GM19193 (cell line): ENCODE measurements around the gene FERMT3.

ENCODE experiments used
- POLR2A ChIP-seq: IDR thresholded peaks from 4 replicates; pipeline ENCODE4 v1.6.1; 2011; ENCODE audit not compliant: insufficient read depth, insufficient read length; ENCODE audit errors: extremely low read depth

Gene FERMT3

DNA sequence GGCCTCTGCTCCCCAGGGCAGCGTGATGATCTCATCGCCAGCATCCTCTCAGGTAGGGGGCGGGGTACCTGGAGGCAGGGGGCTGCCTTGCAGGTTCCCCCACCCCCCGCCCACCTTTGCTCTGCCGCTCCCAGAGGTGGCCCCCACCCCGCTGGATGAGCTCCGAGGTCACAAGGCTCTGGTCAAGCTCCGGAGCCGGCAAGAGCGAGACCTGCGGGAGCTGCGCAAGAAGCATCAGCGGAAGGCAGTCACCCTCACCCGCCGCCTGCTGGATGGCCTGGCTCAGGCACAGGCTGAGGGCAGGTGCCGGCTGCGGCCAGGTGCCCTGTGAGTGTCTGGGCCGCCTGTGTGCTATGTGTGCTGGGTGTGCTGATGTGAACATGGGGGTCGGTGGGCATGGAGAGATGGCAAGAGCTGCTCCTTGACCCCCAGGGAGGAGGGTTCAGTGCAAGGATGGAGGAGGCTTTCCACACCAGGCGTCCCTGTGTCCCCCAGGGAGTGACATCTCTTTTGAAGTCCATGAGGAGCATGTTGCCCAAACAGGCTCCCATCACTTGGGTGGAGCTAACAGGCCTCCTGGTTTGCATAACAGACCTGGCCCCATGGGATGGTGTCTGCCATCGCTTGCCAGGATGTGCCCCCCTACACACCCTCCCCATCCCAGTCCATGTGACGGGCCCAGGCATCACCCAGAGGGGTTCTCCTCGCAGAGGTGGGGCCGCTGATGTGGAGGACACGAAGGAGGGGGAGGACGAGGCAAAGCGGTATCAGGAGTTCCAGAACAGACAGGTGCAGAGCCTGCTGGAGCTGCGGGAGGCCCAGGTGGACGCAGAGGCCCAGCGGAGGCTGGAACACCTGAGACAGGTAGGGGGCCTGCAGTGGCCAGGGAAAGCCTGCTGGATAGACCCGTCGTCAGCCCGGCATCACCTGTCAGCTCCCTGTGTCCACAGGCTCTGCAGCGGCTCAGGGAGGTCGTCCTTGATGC lies 58.9 kb downstream of the FERMT3 start:
- TF ChIP-seq POLR2A: no peak

DNA sequence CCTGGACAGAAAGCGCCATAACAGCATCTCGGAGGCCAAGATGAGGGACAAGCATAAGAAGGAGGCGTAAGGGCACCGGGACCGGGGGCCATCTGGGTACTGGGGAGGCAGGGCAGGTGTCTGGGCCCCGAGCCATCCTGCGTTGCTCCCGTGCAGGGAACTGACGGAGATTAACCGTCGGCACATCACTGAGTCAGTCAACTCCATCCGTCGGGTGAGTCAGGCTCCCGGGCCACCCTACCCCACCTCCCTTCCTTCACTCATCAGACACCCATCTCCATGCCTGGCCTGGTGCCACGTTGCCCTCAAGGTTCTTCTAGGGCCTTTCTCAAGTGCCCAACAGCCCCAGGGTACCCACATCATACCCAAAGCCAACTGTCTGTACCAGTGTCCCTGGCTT lies 59.8 kb downstream of the FERMT3 start:
- no peak for TF ChIP-seq POLR2A

DNA sequence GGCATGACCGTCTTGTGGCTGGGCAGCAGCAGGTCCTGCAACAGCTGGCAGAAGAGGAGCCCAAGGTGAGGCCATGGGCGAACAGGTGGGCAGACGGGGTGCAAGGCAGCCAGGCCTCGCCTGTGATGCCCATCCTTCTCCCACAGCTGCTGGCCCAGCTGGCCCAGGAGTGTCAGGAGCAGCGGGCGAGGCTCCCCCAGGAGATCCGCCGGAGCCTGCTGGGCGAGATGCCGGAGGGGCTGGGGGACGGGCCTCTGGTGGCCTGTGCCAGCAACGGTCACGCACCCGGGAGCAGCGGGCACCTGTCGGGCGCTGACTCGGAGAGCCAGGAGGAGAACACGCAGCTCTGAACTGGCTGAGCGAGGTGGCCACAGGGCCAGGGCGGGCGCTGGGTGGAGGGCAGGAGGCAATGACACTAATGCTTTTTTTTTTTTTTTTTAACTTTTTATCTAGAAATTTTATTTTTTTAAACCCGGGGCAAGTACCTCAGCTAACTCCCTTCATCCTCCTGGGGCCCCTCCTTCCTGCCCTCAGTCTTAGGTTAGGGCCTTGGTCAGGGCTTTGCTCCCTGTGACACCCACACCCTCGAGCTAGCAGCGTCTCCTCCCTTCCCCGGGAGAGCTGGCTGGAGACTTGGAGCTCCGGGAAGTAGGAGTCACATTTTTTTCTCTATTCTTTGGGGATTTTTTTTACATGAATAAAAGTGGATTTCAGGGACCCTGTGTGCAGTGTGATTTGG lies 60.9 kb downstream of the FERMT3 start:
- TF ChIP-seq POLR2A: no peak

DNA sequence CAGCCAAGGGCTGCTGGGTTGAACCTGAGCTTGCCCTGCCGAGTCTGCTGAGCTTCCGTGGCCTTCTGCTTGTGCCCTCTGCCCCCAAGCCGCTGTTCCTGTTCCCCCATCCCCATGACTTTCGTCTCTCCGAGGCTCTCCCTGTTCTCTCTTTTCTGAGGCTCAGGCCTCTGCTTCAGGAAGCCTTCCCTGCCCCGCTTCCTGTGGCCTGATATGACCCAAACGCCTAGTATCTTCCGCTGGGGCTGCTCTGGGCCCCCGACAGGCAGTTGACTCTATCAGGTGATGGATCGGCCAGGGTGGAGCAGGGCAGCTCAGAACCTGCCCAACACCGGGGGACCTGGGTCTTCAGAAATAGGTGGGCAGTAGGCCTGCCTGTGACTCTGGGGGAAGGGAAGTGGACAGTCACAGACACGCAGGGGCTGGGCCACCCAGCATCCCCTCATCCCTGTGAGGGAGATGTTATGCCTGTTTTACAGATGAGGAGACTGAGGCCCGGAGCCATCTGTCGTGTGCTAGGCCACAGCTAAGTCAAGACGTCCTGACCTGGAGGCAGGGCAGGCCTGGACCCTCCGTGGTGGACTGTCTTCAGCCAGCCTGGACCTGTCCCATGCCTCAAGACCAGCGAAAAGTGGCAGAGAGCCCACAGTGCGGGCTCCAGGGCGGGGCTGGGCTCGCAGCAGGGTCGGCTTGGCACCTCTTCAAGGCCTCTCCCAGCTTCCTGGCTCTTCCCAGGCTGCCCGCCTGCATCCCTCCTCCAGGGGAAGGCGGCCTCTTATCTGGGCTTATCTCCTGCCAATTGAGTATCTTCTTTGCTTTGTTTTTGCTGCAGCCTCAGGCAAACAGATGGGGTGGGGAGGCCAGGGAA lies 61.7 kb downstream of the FERMT3 start:
- no peak for TF ChIP-seq POLR2A

DNA sequence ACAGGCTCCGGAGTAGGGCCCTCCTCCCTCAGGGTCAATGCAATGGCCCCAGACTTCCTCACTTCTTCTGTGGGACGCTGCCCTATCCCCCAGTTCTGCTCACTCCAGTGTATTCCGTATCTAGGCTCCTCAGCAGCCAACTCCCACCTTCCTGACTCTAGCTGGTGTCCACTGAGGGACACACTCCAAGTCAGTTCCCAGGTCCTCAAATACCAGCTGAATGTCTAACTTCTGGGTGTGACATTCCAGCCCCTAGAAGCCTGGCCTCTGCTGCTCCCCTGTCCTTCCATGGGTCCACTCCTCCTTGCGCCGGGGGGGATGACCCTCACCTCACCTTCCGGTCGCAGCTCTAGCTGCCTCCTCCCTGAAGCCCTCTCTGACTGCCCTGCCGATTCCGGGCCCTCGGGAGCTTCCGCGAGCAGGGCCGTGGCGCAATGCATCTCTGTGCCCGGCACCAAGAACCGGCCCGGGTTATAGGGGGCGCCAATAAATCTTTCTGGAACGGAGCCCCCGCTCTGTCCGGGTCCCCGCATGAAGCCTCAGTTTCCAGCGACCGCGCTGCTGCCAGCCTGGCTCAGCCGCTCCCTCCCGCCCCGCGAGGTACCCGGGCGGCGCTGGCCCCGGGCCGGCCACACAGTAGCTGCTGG lies 62.5 kb downstream of the FERMT3 start:
- no peak for TF ChIP-seq POLR2A

DNA sequence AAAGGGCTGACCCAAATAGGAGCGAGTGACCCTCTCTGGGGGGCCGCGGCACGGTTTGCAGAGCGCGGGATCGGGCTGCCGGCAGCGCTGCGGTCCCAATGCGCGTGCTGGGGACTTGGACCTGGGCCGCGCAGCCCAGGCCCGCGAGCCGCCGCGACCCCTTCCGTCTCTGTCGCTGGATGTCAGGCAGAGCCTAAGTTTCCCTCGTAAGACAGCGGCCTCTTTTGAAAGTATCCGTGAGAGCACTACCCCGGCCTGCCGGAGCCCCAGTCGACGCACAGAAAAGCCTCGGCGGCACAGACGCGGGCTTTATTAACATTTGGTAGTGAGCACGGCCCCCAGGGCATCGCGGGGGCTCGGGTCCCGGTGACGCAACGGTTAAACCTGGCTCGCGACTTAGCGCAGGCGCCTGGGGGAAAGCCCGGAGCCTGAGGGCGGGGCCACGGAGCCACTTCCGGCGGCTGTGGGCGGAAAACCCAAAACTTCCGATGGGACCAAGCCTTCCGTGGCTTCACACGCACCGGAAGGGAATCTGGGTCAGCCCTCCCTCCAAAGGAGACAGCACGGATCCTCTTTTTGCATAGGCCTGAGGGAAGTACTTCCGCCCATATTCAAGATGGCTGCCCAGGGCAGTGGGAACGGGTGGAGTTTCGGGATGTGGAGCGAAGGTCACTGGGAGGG lies 63.2 kb downstream of the FERMT3 start:
- peak; percentile 63 for TF ChIP-seq POLR2A
